ENCODE data around the gene MRM3.
"Not testable (repeated sequence)": the region's sequence is repeated elsewhere in the genome, so short reads cannot be mapped to it uniquely, and the experiment has no call there.

Gene MRM3

GRCh38 chr17:753418-753817, 28.7 kb upstream of the MRM3 start:
- no peak for DNase-seq (ENCODE audit: low read depth in 2 of 2)

- not testable (repeated sequence) for DNase-seq (ENCODE audit: low read depth in 2 of 2)
Observed at GRCh38 chr17:755319-755961, 26.7 kb upstream of the MRM3 start.

- DNase-seq (ENCODE audit: low read depth in 2 of 2) = not testable (repeated sequence)
Observed at GRCh38 chr17:756010-756567, 26.1 kb upstream of the MRM3 start.

- DNase-seq (ENCODE audit: low read depth in 2 of 2) = no peak
Observed at GRCh38 chr17:759964-760363, 22.2 kb upstream of the MRM3 start.

DNA sequence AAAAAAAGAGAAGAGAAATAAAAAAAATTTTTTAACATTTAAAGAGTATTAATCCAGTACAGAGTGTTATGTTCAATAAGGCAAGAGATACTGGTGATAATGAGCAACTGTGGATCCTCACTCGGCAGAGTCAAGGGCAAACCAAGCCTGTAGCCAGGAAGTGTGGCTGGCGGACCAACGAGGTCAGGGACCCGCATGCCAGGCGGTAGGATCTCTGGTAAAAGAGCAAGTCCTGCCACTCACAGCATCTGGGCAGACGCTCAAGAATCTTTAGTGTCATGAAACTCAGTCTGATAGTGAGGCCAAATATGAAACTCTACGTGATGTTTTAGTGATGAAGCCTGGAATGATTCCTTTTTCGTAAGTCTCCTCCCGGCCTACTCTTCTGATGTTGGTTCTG, 21.8 kb upstream of the MRM3 start:
- DNase-seq (ENCODE audit: low read depth in 2 of 2) = no peak

- DNase-seq (ENCODE audit: low read depth in 2 of 2) = no peak
Observed at GRCh38 chr17:767076-767475, 15.1 kb upstream of the MRM3 start.

DNA sequence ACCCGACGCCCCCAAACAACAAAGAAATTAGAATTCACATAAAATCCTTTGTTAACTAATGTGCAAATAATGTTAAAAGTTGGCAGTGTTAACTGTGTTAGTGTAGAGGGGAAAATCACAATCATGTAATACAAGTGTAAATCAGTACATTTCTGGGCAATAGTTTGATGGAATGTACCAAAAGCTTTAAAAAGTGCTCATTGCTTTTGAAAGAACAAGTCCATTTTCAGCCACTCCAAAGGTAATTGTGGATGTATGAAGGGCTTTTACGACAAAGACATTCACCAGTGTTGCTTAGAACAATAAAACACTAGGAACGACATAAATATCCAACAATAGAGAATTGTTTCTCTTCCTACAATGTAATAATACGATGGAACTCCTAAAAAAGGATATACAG, 9.1 kb upstream of the MRM3 start:
- DNase-seq (ENCODE audit: low read depth in 2 of 2) = no peak

DNA sequence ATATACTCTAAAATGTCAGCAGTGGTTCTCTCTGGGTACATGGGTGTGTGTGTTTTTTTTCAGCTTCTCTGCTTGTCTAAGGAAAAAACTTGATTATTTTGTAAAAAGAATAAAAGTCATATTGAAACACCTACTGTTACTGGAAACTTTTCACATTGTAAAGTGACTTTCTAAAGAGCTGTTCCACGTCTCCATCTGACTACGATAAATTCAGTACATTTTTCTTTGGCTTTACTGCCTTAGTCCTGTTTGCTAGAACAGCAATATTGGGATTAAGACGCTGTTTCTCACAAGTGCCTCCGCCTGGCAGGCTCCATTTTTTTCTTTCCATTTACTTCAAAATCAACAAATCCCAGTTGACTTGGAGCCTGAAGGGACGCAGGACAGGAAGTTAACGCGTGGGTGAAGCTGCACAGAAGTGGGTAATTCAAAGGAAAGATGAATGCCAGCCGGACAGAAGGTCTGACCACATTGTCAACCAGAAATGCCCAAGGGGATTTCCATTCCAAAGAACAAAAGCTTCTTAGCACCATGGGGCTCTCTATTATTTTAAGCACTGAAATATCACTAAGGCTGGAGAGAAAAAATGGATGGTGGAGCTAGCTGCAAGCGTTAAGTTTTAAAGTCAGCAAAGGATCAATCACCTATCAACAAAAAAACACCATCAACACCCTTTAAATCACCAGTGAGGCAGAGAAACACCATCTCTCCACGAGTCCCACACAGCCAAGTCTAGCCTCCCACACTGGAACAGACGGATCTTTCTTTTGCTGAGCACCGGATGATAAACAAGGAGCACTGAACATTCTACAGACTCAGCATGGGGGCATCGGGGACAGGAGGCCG, 8.5 kb upstream of the MRM3 start:
- peak in 1 of 2 donors; percentile 7 for DNase-seq (ENCODE audit: low read depth in 2 of 2)

DNA sequence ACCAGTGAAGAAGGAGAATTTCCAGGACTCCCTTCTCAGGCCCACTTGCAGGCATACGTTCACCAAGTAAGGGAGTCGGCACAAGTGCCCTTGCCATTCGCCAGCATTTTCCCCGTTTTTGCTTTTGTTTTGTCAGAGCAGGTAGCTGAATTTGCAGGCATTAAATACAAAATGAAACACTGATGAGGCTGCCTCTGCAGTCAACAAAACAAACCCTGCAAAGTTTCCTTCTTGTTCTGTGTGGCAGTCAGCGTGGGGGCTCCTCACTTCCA, 7.9 kb upstream of the MRM3 start:
- no peak for DNase-seq (ENCODE audit: low read depth in 2 of 2)

DNA sequence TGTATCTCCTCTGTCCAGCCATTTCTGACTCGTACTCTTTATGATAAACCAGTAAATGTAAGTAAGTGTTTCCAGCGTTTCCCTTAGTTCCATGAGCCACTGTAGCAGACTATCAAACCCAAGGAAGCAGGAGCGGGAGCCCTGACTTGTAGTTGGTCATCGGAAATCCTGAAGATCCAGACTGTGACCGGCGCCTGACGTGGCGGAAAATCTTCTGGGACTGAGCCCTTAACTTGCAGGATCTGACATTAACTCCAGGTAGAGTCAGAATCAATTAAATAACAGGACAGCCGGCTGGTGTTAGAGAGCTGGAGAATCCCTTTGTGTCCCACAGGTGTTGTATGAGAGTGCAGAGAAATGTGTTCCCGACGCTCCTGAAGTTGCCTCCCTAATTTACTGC, 4.1 kb upstream of the MRM3 start:
- no peak for DNase-seq (ENCODE audit: low read depth in 2 of 2)

DNA sequence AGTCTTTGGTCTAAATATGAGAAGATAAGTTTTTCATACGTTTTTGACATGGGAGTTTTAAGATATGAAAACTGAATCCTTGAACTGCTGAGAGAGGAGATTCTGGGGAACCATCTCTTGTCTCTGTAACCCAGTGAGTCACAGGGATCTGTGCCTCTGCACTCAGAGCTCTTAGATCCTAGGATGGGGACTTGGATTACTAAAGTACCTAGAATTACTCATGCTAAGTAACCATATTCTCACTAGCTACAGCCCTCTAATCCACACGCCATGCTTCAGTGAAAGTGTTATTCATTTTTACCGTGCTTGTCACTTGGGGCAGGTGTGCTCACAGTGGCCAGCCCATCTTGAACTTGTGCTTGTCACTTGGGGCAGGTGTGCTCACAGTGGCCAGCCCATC, 2.0 kb downstream of the MRM3 start:
- DNase-seq (ENCODE audit: low read depth in 2 of 2) = no peak

DNA sequence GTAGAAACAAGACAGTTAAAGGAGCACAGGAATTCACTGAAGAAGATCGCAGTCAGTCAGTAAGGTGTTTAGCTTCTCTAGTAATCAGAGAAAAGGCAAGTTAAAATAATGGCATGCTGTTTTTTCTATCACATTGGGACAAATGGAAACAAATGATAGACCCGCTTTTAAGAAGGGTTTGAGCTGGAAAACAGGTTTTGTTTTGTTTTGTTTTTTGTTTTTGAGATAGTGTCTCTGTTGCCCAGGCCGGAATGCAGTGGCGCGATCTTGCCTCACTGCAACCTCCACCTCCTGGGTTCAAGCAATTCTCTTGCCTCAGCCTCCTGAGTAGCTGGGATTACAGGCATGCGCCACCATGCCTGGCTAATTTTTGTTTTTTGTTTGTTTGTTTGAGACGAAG, 3.7 kb downstream of the MRM3 start:
- not testable (repeated sequence) for DNase-seq (ENCODE audit: low read depth in 2 of 2)

- no peak for DNase-seq (ENCODE audit: low read depth in 2 of 2)
Observed at GRCh38 chr17:787641-788221, 5.6 kb downstream of the MRM3 start.

DNA sequence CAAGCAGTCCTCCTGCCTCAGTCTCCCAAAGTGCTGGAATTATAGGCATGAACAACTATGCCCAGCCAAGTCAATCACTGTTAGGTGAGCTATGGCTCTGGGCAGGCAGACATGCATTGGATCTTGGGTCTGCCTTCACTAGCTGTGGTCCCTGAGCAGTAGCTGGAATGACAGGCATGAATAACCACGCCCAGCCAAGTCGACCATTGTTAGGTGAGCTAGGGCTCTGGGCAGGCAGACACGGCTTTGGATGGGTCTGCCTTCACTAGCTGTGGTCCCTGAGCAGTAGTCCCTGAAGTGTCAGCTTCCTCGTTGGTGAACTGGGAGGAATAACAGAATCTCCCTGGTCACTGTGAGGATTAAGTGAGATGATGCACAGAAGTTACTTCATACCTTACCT, 6.4 kb downstream of the MRM3 start:
- no peak for DNase-seq (ENCODE audit: low read depth in 2 of 2)

GRCh38 chr17:789160-789840, 7.1 kb downstream of the MRM3 start:
- no peak for DNase-seq (ENCODE audit: low read depth in 2 of 2)

DNA sequence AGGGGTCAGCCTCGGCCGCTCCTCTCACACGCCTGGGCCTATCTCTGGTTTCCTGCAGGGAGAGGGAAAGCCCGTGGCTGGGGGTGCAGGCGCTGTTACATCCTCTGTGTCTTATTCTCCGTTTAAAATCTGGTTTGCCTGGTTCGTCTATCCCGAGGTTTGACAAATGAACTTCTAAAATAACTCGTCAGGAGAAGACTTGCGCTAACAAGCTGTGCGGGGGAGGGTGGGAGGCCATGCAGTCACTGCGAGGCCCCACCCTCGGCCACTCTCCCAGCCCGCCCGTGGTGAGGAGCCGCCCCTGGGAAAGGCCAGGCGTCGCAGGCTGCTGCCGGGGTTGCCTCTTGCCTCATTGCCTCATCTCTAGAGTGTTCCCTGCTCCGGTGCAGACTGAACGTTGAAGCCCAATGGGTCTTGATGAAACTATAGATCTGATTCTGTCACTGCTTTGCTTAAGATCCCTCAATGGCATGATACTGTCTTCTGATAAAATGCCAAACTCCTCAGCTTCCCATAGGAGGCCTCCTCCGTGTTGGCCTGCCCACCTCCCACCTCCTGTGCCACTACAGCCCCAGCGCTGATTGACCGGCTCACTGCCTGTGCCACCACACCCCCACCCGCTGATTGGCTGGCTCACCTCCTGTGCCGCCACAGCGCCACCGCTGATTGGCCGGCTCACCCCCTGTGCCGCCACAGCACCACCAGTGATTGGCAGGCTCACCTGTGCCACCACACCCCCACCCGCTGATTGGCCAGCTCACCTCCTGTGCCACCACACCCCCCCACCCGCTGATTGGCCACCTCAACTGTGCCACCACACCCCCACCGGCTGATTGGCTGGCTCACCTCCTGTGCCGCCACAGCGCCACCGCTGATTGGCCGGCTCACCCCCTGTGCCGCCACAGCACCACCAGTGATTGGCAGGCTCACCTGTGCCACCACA, 8.0 kb downstream of the MRM3 start:
- not testable (repeated sequence) for DNase-seq (ENCODE audit: low read depth in 2 of 2)

DNA sequence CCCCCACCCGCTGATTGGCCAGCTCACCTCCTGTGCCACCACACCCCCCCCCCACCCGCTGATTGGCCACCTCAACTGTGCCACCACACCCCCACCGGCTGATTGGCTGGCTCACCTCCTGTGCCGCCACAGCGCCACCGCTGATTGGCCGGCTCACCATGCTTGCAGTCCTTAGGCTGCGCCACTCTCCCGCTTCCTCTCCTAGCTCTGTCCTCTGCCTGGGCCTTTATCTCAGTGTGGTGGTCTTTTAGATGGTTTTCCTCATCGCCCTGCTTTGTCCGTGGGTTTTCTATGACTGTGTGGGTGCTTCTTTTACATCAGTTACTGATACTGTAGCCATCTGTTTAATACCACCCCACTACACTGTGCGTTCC, 8.7 kb downstream of the MRM3 start:
- not testable (repeated sequence) for DNase-seq (ENCODE audit: low read depth in 2 of 2)

DNA sequence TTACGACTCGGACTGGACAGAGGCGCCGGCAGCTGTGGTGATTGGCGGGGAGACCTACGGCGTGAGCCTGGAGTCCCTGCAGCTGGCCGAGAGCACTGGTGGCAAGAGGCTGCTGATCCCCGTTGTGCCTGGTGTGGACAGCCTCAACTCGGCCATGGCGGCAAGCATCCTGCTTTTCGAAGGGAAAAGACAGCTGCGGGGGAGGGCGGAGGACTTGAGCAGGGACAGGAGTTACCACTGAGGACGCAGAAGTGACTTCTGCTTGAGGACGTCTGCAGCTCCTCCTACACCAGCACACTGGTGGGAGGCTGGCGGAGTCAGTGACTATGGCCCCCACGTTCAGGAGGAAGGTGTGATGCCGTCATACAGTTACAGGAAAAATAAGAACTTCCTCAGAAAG, 9.7 kb downstream of the MRM3 start:
- no peak for DNase-seq (ENCODE audit: low read depth in 2 of 2)

DNA sequence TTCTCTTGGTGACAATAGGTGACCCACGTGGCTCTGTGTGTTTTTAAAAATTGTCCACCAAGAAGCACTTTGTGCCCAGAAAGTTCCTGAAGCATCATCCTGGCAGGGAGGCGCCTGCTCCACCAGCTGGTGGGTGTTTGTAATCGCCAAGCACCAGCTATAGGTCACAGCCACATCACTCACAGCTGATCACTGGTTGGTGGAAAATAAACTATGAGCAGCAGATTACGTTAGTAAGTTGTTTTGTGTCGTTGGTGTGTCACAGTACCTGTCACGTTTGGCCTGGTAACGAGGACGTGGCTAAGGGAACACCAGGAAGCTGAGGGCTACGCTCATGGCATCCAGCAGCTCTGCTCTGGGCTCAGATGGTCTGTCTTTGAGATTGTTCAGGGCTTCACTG, 10.1 kb downstream of the MRM3 start:
- DNase-seq (ENCODE audit: low read depth in 2 of 2) = no peak

DNA sequence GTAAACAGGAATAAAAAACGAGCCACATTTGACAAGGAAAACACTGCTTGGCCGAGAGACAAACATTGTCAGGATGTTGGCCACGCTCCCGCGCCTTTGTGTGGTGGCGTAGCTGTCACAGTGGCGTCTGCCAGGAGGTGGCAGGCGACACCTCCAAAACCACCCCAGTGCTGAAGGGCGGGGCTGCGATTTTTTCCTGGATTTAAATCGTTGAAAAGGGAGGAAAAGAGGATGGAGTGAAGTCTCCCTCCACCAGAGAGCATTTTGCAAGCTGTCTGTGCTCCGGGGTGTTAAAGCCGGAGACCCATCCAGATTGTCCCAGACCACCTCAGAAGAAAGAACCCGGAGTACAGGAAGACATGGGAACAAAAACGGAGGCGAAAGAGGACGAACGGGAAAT, 12.7 kb downstream of the MRM3 start:
- peak; percentile 21 to 26 for DNase-seq (ENCODE audit: low read depth in 2 of 2)

- DNase-seq (ENCODE audit: low read depth in 2 of 2) = no peak
Observed at GRCh38 chr17:795276-795675, 13.1 kb downstream of the MRM3 start.
